A673 (cell line): ENCODE data around the gene POLR3C. TPM values are rescaled to one million over a fixed set of nuclear protein-coding genes. Genes with fewer than 3 reads are reported as not detected.

Experiments used
- BruUV-seq: library from RNA; stranded (reverse); fragments of 400-500 nt; replicated peaks from 2 replicates; lab custom pipeline; 2021; lab: Mats Ljungman, UMichigan
- CTCF ChIA-PET: fragments of 300-600 bp; sonication (Branson Sonifier 250); formaldehyde crosslinking; loops from one replicate; lab custom pipeline; 2022; ENCODE audit warnings: antibody characterized with exemption; lab: Charles Lee
- POLR2A ChIA-PET: fragments of 300-600 bp; sonication (Branson Sonifier 250); formaldehyde crosslinking; loops from one replicate; lab custom pipeline; 2022; ENCODE audit warnings: antibody characterized with exemption; ENCODE audit not compliant: low non-redundant PET; lab: Charles Lee
- DNase-seq: peaks from one replicate; pipeline ENCODE4 v3.0.0-alpha.2; 2015; ENCODE audit warnings: low spot score
- H3K27ac ChIP-seq: fragments of 200-600 bp; sonication (generic); 2 replicates; pipeline ENCODE4 v1.5.1; 2016; ENCODE audit warnings: mixed run types, low read depth, mild to moderate bottlenecking, mixed read lengths, antibody characterized with exemption, low read length; ENCODE audit not compliant: poor library complexity, severe bottlenecking
- H3K27me3 ChIP-seq: fragments of 200-600 bp; sonication (generic); replicated peaks from 2 replicates; pipeline ENCODE4 v1.6.1; 2017; ENCODE audit warnings: mixed run types, low read depth, mild to moderate bottlenecking, mixed read lengths, antibody characterized with exemption, low read length; ENCODE audit not compliant: insufficient read depth, poor library complexity
- H3K36me3 ChIP-seq: fragments of 200-600 bp; sonication (generic); 2 replicates; pipeline ENCODE4 v1.6.1; 2016; ENCODE audit warnings: mixed run types, mild to moderate bottlenecking, mixed read lengths, antibody characterized with exemption, low read length; ENCODE audit not compliant: insufficient read depth, poor library complexity, severe bottlenecking
- H3K4me1 ChIP-seq: fragments of 200-600 bp; sonication (generic); 2 replicates; pipeline ENCODE4 v1.6.1; 2017; ENCODE audit warnings: mixed run types, mild to moderate bottlenecking, mixed read lengths, antibody characterized with exemption, low read length; ENCODE audit not compliant: insufficient read depth, poor library complexity, severe bottlenecking
- H3K4me3 ChIP-seq: fragments of 200-600 bp; sonication (generic); 2 replicates; pipeline ENCODE4 v1.5.1; 2016; ENCODE audit warnings: low read depth, mixed run types, mild to moderate bottlenecking, mixed read lengths, low read length; ENCODE audit not compliant: poor library complexity, severe bottlenecking
- H3K9me3 ChIP-seq: fragments of 200-600 bp; sonication (generic); 2 replicates; pipeline ENCODE4 v1.6.1; 2016; ENCODE audit warnings: mixed run types, low read depth, mild to moderate bottlenecking, mixed read lengths, antibody characterized with exemption, low read length; ENCODE audit not compliant: poor library complexity, severe bottlenecking
- EZH2 ChIP-seq: fragments of 200-600 bp; sonication (generic); IDR thresholded peaks from 2 replicates; pipeline ENCODE4 v1.6.1; 2017; ENCODE audit warnings: borderline replicate concordance, low read depth, mild to moderate bottlenecking, mixed read lengths, antibody characterized with exemption, low read length; ENCODE audit not compliant: poor library complexity, severe bottlenecking
- intact Hi-C: fragments of 100-400 bp; cut with micrococcal nuclease; formaldehyde crosslinking; loops from one replicate; pipeline ENCODE4 v1.10.0; 2022; ENCODE audit not compliant: unreplicated experiment
- total RNA-seq: library from RNA; stranded (reverse); gene quantifications from 2 replicates; pipeline ENCODE4 v1.2.3, GENCODE V29; 2021
- TF ChIP-seq, protein P1 (sequence below): fragments of 300-800, 200-600 bp; sonication (generic); conservative IDR thresholded peaks from 2 replicates; pipeline ENCODE4 v1.5.1; 2017; ENCODE audit warnings: low read depth, mild to moderate bottlenecking, antibody characterized with exemption, low read length, moderate library complexity, mixed read lengths

The POLR3C gene
- total RNA-seq, 1 experiment from 2014 or later, result 50.3 TPM

DNA sequence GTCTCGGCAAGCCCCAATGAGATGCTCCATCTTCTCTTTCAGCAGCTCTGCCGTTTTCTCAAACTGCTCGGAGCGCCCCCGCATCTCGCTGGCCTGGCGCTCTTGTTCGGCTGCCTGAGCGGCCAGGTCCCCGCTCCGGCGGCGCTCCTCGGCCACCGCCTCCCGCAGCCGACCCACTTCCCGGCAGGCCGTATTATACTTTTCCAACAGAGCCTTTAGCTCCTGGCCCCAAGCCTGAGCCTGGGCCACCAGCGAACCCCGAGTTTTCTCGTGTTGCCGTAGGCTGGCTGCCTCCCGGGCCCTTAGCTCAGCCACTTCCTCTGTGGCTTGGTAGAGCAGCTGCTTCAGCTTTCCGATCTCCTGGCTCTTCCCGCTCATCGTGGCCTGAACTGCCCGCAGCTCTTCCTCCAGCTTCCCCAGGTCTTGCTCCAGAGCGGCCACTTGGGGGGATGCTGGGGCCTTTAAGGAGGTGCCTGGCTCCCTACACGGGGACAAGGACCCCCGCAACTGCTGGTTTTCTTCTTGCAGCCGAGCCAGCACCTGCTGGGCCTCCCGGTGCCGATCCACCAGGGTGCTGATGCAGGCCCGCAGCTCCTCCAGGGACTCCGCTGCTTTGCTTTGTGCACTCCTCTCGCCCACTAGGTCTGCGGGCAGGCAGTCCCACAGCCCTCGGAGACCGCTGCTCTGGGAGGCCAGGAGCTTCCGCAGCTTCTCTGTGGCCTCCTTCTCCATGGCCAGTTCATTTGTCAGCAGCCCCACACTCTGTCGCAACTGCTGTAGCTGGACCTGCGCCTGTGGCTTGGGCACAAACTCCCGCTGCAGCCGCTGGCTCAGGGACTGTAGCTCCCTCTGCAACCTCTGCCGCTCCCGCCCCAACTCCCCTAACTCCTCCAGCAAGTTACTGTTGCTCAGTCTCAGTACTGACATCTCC, 48.3 kb downstream of the POLR3C start:
- intact Hi-C loops, result no loop called here
- no peaks in the 10 kb centered on the region for H3K36me3 ChIP-seq
- no TSS peak for BruUV-seq
- no peak overlapping the region for H3K4me3 ChIP-seq
- no peak overlapping the region for H3K27ac ChIP-seq
- TF ChIP-seq, protein P1, sequence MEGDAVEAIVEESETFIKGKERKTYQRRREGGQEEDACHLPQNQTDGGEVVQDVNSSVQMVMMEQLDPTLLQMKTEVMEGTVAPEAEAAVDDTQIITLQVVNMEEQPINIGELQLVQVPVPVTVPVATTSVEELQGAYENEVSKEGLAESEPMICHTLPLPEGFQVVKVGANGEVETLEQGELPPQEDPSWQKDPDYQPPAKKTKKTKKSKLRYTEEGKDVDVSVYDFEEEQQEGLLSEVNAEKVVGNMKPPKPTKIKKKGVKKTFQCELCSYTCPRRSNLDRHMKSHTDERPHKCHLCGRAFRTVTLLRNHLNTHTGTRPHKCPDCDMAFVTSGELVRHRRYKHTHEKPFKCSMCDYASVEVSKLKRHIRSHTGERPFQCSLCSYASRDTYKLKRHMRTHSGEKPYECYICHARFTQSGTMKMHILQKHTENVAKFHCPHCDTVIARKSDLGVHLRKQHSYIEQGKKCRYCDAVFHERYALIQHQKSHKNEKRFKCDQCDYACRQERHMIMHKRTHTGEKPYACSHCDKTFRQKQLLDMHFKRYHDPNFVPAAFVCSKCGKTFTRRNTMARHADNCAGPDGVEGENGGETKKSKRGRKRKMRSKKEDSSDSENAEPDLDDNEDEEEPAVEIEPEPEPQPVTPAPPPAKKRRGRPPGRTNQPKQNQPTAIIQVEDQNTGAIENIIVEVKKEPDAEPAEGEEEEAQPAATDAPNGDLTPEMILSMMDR, result no peak
- no peak for TF ChIP-seq EZH2
- H3K4me1 ChIP-seq, result no peaks in the 10 kb centered on the region
- no peak for DNase-seq
- CTCF ChIA-PET, result interaction anchor here (0.6 kb wide), 1 partner anchor 33 kb away, joined by 5 read pairs; no protein-coding TSS in a partner anchor
- H3K9me3 ChIP-seq, result no peaks in the 10 kb centered on the region
- POLR2A ChIA-PET, result no interaction called here
- no peaks in the 10 kb centered on the region for H3K27me3 ChIP-seq

DNA sequence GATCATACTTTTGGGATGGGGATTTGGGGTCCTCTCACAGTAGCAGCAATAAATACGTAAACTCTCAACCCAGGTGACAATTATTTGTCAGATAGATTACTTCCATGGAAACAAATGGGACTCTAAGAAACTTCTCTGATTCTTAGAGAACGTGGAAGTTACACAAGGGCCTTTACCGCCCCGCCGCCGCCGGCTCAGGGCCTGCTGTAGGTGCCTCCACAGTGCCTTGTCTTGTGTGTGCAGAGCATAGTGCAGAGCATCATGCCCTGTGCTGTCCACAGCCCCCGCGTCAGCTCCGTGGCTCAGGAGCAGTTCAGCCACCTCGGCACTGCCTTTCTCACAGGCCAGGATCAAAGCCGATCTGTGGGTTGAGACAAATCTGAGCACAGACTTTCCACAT, 50.6 kb downstream of the POLR3C start:
- no peaks in the 10 kb centered on the region for H3K9me3 ChIP-seq
- H3K27ac ChIP-seq, result no peak overlapping the region
- CTCF ChIA-PET, result no interaction called here
- H3K4me3 ChIP-seq, result no peak overlapping the region
- POLR2A ChIA-PET, result interaction anchor here (0.7 kb wide), 1 partner anchor 9 kb away, joined by 3 read pairs; no protein-coding TSS in a partner anchor
- no peaks in the 10 kb centered on the region for H3K36me3 ChIP-seq
- H3K4me1 ChIP-seq, result no peaks in the 10 kb centered on the region
- intact Hi-C loops, result no loop called here
- DNase-seq, result no peak
- BruUV-seq, result no TSS peak
- TF ChIP-seq, protein P1, result no peak
- TF ChIP-seq EZH2, result no peak
- H3K27me3 ChIP-seq, result no peaks in the 10 kb centered on the region

DNA sequence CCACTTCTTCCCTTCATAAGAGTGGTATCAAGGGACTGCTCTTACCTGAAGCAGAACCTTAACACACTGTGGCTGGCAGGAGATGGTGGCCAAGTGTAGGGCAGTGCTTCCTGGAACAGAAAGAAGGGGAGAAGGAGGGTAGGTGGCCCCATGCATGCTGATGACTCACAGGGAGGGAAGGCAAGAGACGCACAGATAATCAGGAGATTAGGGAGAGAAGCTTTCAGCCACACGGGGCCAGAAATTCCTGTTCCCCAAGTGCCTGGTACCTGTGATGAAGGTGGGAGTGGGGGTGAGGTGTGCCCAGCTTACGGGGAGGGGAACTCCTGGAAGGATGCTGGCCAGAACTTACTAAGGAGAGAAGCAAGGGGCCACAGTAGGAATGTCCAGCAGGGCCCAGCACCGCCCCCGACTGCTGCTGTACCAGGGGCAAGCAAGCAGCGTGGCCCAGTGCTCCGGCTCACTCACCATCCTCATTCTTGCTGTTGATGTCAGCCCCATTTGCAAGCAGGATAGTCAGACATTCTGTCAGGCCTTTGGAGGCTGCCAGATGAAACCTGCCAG, 54.0 kb downstream of the POLR3C start:
- Histone ChIP-seq H3K36me3 (no peaks in the 10 kb centered on the region), H3K27ac (no peak overlapping the region), H3K4me3 (no peak overlapping the region), H3K27me3 (no peaks in the 10 kb centered on the region), H3K4me1 (no peaks in the 10 kb centered on the region), H3K9me3 (no peaks in the 10 kb centered on the region)
- POLR2A ChIA-PET, result no interaction called here
- intact Hi-C loops, result no loop called here
- CTCF ChIA-PET, result no interaction called here
- DNase-seq, result no peak
- BruUV-seq, result no TSS peak
- TF ChIP-seq, protein P1, result no peak
- TF ChIP-seq EZH2, result no peak
